Omental fat pad (tissue), 4 donors: ENCODE results near the gene PSMB10. TPM values are rescaled to one million over a fixed set of nuclear protein-coding genes. Genes with fewer than 3 reads are reported as not detected.

Source experiments
- ATAC-seq: fragments of 150-250 bp; one replicate; pipeline ENCODE4 v1.9.1; 2016; ENCODE audit warnings: mild to moderate bottlenecking, moderate library complexity; ENCODE audit not compliant: low FRiP score
- DNase-seq: peaks from one replicate; pipeline ENCODE4 v3.0.0-alpha.2; 2019; ENCODE audit warnings: low spot score
- CTCF ChIP-seq, 3 donors: fragments of 450-650 bp; IDR thresholded peaks; one replicate each; pipeline ENCODE4 v1.5.1; 2016 to 2017; ENCODE audit warnings: antibody characterized with exemption in 3 of 3, mild to moderate bottlenecking in 3 of 3, moderate library complexity in 2 of 3
- total RNA-seq, 4 donors: library from RNA; depleted of rRNA; stranded (reverse); fragments of >200 nt; gene quantifications; one replicate each; pipeline ENCODE4 v1.1.0, GENCODE V29; 2016

The PSMB10 gene
- total RNA-seq, 4 donors from 2014 or later = 29.9 to 53.0 (median 45.3) TPM

- ATAC-seq (no peak), DNase-seq (no peak)
- no peak for TF ChIP-seq CTCF (IDR thresholded peaks at IDR 0.05)
These were observed 2.1 kb downstream of the PSMB10 start for GRCh38 chr16:67934306-67935100.

- no peak for DNase-seq
- TF ChIP-seq CTCF (IDR thresholded peaks at IDR 0.05) = no peak
- ATAC-seq = no peak
These were observed 2.8 kb downstream of the PSMB10 start for GRCh38 chr16:67933805-67934204.

- no peak for TF ChIP-seq CTCF (IDR thresholded peaks at IDR 0.05)
- ATAC-seq = no peak
- DNase-seq = no peak
These were observed 4.2 kb downstream of the PSMB10 start for GRCh38 chr16:67932462-67932840.

- no peak for TF ChIP-seq CTCF (IDR thresholded peaks at IDR 0.05)
- no peak for DNase-seq
- no peak for ATAC-seq
These were observed 4.8 kb downstream of the PSMB10 start, which contains the start of gene CTRL for GRCh38 chr16:67931712-67932461. Gene CTRL (minus strand): TSS chr16:67931862. CDS start chr16:67931852, 10 bp downstream.

GRCh38 chr16:67930678-67931211 lies 5.9 kb downstream of the PSMB10 start:
- ATAC-seq (no peak), DNase-seq (no peak)
- TF ChIP-seq CTCF (IDR thresholded peaks at IDR 0.05) = no peak

GRCh38 chr16:67930191-67930590 lies 6.5 kb downstream of the PSMB10 start:
- TF ChIP-seq CTCF (IDR thresholded peaks at IDR 0.05) = no peak
- DNase-seq (no peak), ATAC-seq (no peak)
